Fibroblast of the conjunctiva (primary cell): Measurements from ENCODE around the gene RSPH1.

Experiments used
- DNase-seq: peaks from one replicate; pipeline ENCODE4 v3.0.0-alpha.2; 2010; ENCODE audit warnings: low read depth

The RSPH1 gene

GRCh38 chr21:42448686-42449085 is 47.3 kb downstream of the RSPH1 start:
- no peak for DNase-seq

- no peak for DNase-seq
Measured at GRCh38 chr21:42447732-42448131, 48.3 kb downstream of the RSPH1 start.

GRCh38 chr21:42447182-42447581 is 48.8 kb downstream of the RSPH1 start:
- DNase-seq = no peak

GRCh38 chr21:42446531-42446930 is 49.5 kb downstream of the RSPH1 start:
- DNase-seq = no peak

- DNase-seq = no peak
Measured at GRCh38 chr21:42445311-42445710, 50.7 kb downstream of the RSPH1 start.

GRCh38 chr21:42444745-42445059 is 51.3 kb downstream of the RSPH1 start:
- no peak for DNase-seq

- no peak for DNase-seq
Measured at GRCh38 chr21:42443876-42444744, 51.9 kb downstream of the RSPH1 start.

GRCh38 chr21:42443181-42443785 is 52.7 kb downstream of the RSPH1 start:
- no peak for DNase-seq

- no peak for DNase-seq
Measured at GRCh38 chr21:42441963-42442362, 54.1 kb downstream of the RSPH1 start.

- DNase-seq = no peak
Measured at GRCh38 chr21:42440187-42440792, 55.7 kb downstream of the RSPH1 start.

GRCh38 chr21:42439284-42440186 is 56.5 kb downstream of the RSPH1 start:
- DNase-seq = no peak

GRCh38 chr21:42438316-42439205 is 57.5 kb downstream of the RSPH1 start:
- no peak for DNase-seq

- no peak for DNase-seq
Measured at GRCh38 chr21:42437786-42438185, 58.2 kb downstream of the RSPH1 start.

GRCh38 chr21:42436914-42437313 is 59.1 kb downstream of the RSPH1 start:
- no peak for DNase-seq

- DNase-seq = no peak
Measured at GRCh38 chr21:42435833-42436232, 60.2 kb downstream of the RSPH1 start.

GRCh38 chr21:42435401-42435800 is 60.6 kb downstream of the RSPH1 start:
- DNase-seq = no peak

- DNase-seq = no peak
Measured at GRCh38 chr21:42434884-42435283, 61.1 kb downstream of the RSPH1 start.

GRCh38 chr21:42433946-42434551 is 62.0 kb downstream of the RSPH1 start:
- no peak for DNase-seq

GRCh38 chr21:42432695-42433094 is 63.3 kb downstream of the RSPH1 start:
- no peak for DNase-seq

- no peak for DNase-seq
Measured at GRCh38 chr21:42431196-42431595, 64.8 kb downstream of the RSPH1 start.

- no peak for DNase-seq
Measured at GRCh38 chr21:42430521-42430920, 65.5 kb downstream of the RSPH1 start.
